Measurements from ENCODE around the gene TECPR2.

GRCh38 chr14:102419276-102419675 lies 56.5 kb downstream of the TECPR2 start:
- TF ChIP-seq POLR2A (IDR thresholded peaks at IDR 0.05) (no peak), CTCF (IDR thresholded peaks at IDR 0.05) (no peak), POLR2AphosphoS5 (IDR thresholded peaks at IDR 0.05) (no peak)
